Epithelial cell of proximal tubule (primary cell): Measurements from ENCODE around the gene GTF2F2. TPM values are rescaled to one million over a fixed set of nuclear protein-coding genes. Genes with fewer than 3 reads are reported as not detected.
A peak's percentile ranks its signal among the peaks of the same experiment; 100 is the strongest.

ENCODE experiments used
- DNase-seq: peaks from one replicate; pipeline ENCODE4 v3.0.0-alpha.2; 2011; ENCODE audit warnings: low read depth
- H3K4me3 ChIP-seq: 2 replicates; pipeline ENCODE4 v1.5.1; 2011; ENCODE audit warnings: low read depth, mild to moderate bottlenecking, low read length
- CTCF ChIP-seq: conservative IDR thresholded peaks from 2 replicates; pipeline ENCODE4 v1.5.1; 2012; ENCODE audit warnings: low read depth, mild to moderate bottlenecking, low read length
- total RNA-seq: library from RNA; depleted of rRNA; stranded (reverse); fragments of >200 nt; gene quantifications from 2 replicates; pipeline ENCODE4 v1.2.3, GENCODE V29; 2015

GTF2F2 gene
- total RNA-seq, 1 donor from 2014 or later, result 47.9 TPM

GRCh38 chr13:45316338-45316737 lies 196.0 kb downstream of the GTF2F2 start:
- DNase-seq, result no peak
- H3K4me3 ChIP-seq, result peak overlapping the region; percentile 46
- TF ChIP-seq CTCF, result no peak

- no peak for TF ChIP-seq CTCF
- H3K4me3 ChIP-seq, result no peak overlapping the region
- DNase-seq, result no peak
These were observed 196.7 kb downstream of the GTF2F2 start for GRCh38 chr13:45316996-45317395.

GRCh38 chr13:45320876-45321629 lies 200.7 kb downstream of the GTF2F2 start:
- TF ChIP-seq CTCF, result no peak
- H3K4me3 ChIP-seq, result no peak overlapping the region
- no peak for DNase-seq

- no peak for DNase-seq
- H3K4me3 ChIP-seq, result no peak overlapping the region
- TF ChIP-seq CTCF, result no peak
These were observed 205.5 kb downstream of the GTF2F2 start for GRCh38 chr13:45325806-45326205.

- no peak for DNase-seq
- H3K4me3 ChIP-seq, result no peak overlapping the region
- TF ChIP-seq CTCF, result no peak
These were observed 207.1 kb downstream of the GTF2F2 start for GRCh38 chr13:45327253-45327955.

GRCh38 chr13:45328661-45329111 lies 208.4 kb downstream of the GTF2F2 start:
- H3K4me3 ChIP-seq, result no peak overlapping the region
- TF ChIP-seq CTCF, result no peak
- no peak for DNase-seq
